HG02588 (cell line): ENCODE results near the gene MEIS2.
A peak's percentile ranks its signal among the peaks of the same experiment; 100 is the strongest.

Experiments used
- ATAC-seq: cut with Tn5 transposase; IDR thresholded peaks from one replicate; pipeline ENCODE4 v1.9.1; 2021; ENCODE audit warnings: mild to moderate bottlenecking, moderate library complexity; ENCODE audit not compliant: unreplicated experiment

Gene MEIS2

DNA sequence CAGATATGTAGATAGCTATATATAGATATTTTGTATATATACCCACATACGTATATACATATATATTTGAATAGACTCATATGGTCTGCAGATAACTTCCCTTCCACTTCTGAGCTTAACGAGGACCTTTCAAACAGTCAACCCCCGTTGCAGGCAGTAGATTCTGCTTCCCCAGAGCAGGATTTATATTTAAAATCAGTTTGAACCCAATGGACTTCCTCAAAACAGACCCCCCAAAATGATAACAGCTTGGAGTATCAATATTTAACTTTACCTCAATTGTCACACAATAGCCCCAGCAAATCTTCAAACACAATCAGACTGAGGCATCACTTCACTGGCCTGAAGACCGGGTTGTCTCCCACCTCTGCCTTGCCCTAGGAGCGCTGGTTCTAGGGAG is 218.3 kb downstream of the MEIS2 start:
- ATAC-seq, result no peak

DNA sequence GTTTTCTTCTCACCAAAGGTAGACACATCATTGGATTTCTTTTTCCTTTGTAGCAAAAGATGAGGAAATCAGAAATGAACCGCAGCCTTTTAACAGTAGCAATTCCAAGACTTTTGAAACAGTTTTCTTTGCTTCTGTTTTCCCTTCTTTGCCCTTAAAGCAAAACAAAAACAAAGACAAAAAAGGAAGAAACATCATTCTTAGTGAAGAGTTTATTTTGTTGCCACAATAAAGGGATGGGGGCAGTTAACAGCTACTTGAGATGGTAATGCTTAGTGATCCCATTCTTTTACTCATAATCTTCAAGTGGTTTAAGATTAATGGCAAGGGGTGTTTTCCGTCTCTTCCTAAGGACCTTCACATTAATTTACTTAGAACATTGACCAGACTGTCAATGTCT is 218.8 kb downstream of the MEIS2 start:
- no peak for ATAC-seq

DNA sequence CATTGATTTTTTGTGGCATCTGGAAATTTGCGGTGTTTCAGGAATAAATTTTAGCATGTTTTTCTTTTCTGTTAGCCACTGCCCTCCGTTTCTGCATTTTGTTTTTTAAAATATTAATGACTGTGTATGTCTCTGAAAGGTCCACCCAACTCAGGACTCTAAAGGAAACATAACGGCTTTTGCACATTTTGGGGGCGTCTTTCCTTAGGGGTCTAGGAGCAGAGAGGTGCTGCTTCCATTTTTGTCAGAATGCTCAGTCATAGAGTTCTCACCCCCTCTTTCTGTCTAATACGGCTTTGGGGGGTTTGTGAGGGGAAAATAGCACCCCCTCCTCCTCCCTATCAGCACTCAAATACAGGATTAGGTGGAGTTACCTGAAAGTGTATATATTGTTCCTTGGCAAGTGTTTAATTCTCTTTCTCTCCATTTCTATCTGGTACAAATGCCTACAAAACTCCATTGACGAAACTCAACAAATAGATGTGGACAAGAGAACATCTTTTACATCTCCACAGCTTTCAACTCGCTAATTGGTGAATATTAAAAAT is 219.4 kb downstream of the MEIS2 start:
- no peak for ATAC-seq

DNA sequence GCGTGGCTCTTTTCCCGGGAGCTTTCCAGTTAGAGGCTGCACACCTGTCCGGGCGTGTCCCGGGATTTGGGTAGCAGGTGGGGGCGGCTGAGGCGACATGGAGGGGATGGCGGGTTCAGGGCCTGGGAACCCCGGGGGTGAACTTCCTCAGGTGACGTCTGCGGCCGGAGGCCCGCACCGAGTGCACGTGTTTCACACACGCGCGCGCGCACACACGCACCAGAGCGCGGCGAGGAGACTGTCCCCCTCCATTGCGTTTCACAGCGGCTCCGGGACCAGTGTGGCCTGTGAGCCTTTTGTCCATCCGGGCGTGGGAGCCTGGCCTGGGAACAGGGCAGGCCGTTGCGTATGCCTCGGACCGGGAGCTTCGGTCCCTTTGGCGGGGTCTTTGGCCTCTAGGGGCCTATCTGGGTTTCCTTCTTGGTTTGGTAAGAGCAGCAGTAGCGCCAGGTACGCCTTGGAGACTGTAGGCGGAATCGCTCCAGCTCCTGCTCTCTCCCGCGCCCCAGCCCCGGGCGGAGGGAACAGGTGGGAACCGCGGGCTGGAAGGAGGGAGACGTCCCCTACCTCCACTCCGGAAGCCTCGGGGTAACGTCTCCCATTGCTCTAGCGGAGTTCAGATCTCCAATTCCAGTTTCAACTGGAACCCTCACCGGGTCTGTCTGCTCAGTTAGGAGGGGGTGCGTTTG is 220.0 kb downstream of the MEIS2 start:
- ATAC-seq, result no peak

DNA sequence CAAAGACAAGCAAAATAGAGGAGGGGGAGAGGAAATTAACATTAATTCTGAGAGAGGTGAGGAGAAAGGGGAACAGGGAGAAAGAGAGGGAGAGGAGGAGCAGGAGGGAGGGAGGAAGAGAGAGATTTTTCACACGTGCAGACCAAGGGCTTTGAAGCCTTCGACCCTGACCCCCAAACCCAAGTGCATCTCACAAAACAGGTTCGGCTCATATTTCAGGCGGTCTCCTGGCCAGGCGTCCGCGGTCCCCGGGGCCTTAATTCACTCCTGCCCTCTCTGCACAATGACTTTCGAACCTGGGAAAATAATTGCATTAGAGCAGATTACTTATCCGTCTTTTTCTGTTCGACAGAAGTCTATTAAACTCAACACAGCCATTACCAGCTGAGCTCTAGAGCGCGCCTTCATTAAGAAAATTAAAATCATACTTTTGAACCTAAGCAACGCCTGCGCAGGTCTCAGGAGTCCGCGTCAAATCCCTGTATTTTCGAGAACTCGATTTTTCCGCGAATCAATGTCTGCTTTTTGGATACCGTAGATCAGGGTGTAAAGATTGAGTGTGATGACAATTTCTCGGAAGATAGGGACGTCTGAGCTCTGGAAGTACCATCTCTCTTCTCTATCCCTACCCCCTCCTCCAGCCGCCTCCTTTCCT is 220.7 kb downstream of the MEIS2 start:
- no peak for ATAC-seq

DNA sequence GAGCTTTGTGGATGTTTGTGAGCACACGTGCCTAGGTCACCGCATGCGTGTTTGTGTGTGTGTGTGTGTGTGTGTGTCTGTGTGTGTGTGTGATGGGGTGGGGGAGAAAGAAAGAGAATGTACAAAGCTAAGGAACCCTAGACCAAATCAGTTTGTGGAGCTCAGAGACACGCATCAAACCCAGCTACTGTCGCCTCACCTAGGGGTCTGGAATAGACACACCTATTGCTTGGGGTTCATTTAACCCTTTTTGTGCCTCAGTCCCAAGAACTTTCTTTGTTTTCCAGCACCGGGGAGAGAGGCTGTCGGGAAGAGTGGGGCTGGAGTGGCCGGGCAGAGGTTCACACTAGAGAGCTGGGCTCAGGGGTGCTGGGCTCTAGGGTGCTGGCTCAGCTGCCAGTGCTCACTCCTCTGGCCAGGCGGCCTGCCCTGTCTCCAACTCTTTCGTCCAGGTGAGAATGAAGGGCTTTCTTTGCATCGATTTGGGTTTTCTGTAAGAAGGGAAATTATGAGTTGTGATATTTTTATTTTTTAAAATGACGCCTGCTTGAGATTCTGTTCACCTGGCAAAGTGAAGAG is 221.6 kb downstream of the MEIS2 start:
- no peak for ATAC-seq

DNA sequence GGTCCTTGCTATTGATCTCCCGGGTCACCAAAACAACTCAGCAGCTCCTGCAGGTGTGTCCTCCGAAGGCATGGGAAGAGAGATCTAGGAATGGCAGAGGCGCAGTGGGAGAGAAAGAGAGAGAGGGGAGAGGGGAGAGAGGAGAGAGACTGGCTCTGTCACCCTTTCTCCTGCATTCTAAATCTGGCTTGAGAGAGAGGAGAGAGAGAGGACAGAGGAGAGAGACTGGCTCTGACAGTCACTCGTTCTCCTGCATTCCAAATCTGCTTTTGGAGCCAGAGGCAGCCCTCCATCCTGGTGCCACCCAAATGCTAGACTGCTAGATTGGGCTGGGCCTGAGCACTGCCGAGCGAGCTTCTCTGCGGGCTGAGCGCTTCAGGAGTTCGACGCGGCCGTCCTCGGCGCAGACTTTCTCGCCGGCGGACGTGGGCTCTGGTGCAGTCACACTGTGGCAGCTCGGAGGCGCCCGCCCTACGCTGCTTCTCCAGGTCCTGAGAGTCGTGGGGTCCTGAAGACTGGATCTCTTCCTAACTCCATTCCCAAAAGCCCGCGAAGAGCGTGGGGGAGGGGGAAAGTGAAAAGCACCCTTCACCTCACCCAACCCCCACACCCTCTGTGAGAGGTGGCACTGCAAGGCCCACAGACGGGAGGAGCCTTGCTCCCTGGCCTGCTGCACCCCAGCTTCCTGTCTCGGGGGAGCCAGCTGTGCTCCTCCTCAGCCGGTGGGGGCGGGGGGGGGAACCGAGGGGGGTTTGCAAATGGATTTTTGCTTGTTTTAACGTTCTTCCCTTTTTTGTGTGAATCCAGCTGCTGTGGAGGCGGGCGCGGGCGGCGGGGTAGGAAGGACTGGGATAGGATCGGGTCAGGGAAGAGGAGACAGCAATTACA is 222.3 kb downstream of the MEIS2 start:
- peak; percentile 65 for ATAC-seq

DNA sequence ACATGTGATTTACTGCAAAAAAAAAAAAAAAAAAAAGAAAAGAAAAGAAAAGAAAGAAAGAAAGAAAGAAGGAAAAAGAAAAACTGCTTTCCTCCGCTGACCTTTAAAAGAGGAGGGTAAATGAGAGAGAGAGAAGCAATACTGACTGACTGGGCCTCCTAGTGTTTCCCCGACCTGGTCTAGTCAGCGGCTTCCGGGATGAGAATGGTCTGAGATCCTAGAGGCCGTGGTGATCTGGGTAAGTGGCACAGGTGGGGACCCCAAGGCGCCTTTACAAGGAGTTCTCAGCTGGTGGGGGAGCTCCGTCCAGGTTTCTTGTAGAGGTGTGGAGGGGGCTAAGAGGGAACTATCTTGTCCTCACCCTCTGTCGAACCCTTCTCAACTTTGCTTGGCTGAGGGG is 223.1 kb downstream of the MEIS2 start:
- ATAC-seq, result no peak

DNA sequence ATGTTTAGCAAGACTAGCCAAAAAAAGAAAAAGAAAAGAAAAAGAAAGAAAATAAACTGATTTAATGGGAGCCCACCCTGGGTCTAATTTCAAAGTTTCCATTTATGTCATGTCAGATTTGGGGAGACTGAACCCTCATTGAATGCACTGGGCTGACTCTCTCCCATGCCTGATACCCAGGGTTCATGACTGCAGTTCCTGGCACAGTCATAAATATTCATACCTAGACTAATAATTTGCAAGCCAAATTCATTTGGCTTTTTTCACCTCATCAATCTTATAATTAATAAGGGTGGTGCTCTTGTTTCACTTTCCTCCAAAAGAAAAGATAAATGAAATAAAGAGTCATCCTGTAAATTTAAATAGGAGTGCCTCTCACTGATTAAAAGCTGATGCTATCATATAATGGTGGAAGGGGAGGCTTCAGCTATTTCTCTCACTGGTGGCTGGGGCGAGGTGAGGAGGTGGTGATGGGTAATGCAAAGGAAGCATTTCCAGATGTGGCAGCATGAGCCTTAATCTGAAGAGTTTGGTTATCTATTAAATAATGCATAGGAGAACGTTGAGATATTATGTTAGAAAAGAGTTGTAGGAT is 224.5 kb downstream of the MEIS2 start:
- ATAC-seq, result no peak

DNA sequence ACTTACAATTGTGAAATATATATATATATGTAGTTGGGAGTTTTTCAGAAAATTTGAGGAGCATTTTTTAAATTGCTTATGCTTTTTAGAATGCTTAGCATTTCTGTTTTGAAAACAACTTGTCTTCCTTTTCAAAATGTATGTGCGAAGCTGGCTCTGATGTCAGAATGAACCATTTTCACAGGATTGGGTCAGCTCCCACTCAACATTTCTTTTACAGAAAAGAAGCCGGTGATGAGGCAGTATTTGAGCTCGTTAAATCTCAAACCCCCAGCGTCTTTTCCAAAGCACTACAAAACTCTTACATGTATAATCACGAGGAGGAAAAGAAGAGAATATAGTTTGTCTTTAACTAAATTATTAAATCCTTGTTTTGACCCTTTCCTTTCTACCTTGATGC is 225.4 kb downstream of the MEIS2 start:
- no peak for ATAC-seq

DNA sequence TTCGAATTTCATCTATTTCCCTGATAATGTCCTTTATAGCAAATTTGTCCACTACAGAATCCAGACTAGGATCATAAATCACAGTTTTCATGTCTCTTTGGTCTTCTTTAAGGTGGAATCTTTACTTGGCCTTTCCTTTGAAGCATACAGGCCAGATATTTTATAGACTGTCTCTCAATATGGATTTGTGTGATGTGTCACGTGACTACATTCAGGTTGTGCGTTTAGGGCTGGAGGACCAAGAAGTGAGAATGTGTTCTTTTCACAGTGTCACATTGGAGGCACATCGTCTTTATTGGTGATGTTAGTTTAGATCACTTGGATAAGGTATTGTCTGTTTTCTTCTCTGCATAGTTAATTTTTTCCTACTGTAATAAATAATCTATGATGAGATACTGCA is 232.9 kb downstream of the MEIS2 start:
- no peak for ATAC-seq

DNA sequence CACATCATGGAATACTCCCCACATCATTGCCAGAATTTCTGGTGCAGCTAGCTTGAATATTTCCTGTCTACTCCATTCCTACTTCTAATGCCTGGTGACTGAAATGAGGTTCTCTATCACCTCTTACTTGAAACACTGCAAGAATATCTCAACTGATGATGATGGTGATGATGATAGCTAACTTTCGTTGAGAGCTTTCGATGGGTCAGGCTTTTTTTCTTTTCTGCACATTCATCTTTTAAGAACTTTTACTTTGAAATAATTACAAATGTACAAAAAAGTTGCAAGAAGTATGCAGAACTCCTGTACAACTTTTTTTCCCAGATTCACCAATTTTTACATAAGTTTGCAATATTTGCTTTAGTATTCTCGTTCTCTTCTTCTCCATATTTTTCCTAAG is 233.5 kb downstream of the MEIS2 start:
- no peak for ATAC-seq

DNA sequence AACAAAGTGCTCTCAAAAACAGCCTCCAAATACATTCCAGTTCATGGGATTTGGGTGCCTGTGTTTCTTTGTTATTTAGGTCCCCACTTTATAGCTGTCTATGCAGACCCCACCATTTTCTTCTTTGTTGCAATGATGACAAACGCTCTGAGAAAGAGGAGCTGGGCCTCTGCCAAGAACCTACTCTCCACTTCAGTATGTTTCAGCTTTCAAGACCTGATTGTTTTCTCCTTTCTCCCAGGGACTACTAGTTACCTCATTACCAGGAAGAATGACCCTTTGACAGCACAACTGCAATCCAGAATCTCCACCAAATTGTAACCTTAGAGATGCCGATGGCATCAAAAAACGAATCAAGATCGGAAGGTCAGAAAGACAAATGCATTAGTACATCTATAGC is 236.8 kb downstream of the MEIS2 start:
- no peak for ATAC-seq

DNA sequence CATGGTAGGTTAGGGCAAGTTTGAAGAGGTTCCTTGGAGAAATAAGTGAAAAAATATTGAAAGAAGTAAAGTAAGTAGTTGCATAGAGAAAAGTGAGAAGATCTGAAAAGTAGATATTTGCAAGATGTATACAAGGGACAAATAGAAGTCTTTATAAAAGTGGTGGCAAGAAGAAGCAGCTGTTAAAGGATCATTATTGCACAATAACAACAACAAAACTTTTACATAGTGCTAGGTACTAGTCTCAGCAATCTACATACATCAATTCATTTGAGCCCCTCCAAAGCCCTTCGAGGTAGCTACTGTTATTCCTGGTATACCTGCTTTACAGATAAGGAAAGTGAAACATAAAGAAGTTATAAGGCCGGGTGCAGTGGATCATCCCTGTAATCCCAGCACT is 239.6 kb downstream of the MEIS2 start:
- no peak for ATAC-seq

DNA sequence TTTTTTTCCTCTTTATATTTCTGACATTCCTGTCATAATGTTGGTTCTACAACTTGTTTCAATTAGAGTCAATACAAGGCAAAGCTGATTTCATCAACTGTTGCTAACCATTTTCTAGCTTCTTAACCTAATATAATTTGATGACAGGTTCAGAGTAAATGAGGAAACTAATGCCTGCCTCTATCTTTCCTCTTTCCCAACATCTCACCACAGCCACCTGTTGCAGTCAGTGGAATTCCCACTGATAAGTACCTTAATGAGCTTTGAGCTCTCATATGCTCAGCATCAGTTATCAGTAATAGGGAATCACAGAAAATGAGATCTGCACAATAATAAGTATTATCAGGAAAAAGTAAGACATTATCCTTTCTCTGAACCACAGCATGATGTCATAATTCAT is 241.9 kb downstream of the MEIS2 start:
- ATAC-seq, result no peak

DNA sequence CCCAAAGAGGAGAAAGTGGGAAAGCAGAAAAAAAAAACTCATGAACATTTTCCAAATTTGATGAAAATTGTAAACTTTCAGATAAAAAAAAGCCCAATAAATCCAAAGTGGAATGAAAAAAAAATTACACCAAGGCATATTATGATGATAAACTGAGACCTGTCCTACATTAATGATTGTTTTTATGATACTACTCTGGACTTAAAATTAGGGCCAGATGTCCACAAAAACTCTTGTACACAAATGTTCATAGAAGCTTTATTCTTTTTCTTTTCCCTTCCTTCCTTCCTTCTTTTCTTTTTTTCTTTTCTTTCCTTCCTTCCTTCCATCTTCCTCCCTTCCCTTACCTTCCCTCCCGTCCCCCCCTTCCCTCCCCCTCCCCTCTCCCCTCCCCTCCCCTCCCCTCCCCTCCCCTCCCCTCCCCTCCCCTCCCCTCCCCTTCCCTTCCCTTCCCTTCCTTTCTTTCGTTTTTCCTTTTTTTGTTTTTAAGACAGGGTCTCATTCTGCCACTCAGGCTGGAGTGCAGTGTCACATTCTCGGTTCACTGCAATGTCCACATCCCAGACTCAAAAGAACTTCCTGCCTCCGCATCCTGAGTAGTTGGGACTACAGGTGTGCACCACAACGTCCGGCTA is 243.9 kb downstream of the MEIS2 start:
- ATAC-seq, result no peak

DNA sequence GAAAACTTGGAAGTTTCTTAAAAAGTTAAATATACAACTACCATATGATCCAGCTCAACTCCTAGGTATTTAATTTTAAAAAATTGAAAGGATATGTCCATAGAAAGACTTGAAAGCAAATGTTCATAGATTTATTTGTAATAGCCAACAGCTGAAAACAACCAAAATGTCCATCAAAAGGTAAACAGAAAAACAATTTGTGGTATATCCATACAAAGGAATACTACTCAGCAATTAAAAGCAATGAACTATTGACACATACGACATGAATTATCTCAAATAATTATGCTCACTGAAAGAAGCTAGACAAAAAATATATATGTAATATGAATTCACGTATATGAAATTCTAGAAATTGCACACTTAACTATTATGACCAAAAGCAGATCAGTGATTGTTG is 249.5 kb downstream of the MEIS2 start:
- no peak for ATAC-seq

DNA sequence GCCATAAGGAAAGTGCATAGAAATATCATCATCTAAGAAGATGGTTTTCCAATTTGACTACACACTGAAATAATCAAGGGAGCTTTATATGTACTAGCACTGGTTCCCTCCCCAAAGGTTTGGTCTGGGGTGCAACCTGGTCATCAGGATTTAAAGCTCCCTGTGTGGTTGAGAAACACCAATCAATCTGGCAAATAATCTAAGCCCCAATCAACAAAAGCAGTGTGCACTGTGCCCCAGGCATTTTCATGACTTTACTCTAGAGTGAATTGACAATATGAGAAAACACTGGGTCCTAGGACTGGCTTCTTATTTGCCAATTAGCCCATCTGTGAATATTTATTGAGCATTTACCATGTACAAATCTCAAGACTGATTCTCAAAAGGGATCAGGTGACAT is 255.1 kb downstream of the MEIS2 start:
- no peak for ATAC-seq

DNA sequence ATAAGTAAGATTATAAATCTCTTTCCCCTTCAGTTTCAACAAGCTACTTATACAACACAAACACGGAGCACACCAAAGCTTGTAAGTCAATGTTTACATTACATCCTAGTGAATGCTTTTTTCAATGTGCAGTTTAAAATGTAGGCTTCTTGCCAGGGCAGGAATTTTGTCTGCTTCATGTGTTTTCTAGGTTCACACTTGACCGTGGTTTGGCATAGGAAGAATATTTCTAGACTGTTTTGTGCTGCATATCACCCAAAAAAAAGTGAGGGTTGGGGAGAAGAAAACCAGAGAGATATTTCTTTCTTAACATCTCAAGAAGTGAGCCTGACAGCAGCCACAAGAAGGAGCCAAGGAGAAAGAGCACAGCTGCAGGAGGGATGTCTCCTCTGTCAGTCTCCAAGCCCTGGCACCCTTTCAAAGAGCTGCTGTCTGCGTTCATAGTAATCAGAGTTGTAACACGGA is 255.8 kb downstream of the MEIS2 start:
- ATAC-seq, result no peak

DNA sequence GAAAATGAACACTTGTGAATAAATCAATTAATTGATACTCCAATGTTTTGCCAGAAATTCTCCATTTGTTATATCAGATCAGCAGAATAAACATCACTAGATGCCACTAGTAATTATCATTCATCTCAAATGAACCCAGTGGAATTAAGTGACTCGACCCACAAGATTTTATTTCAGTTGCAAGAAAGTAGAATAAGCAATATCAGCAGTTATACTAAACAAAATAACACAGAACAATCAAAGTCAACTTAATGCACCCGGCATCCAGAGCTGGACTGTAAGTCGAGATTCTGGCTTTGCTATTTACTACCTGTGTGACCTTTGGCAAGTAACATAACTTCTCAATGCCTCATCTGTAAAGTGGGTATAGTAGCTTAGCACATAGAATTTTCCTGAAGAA is 256.5 kb downstream of the MEIS2 start:
- no peak for ATAC-seq
